Tongue (tissue), 1 donor: Measurements from ENCODE around the gene FAM9B. TPM values are rescaled to one million over a fixed set of nuclear protein-coding genes. Genes with fewer than 3 reads are reported as not detected.

Experiments
- total RNA-seq: library from RNA; depleted of rRNA; stranded (reverse); fragments of >200 nt; gene quantifications from one replicate; pipeline ENCODE4 v1.2.3, GENCODE V29; 2014

Gene FAM9B
- total RNA-seq, 1 donor from 2014 or later, result not detected

Other genes with a start within 250 kb of the FAM9B start
- gene FAM9A, start 232.7 kb downstream of the FAM9B start, total RNA-seq, result not detected